ENCODE data around the gene URI1. TPM values are rescaled to one million over a fixed set of nuclear protein-coding genes. Genes with fewer than 3 reads are reported as not detected.
A peak's percentile ranks its signal among the peaks of the same experiment; 100 is the strongest.
"Not testable (repeated sequence)": the region's sequence is repeated elsewhere in the genome, so short reads cannot be mapped to it uniquely, and the experiment has no call there.

Gene URI1
- total RNA-seq, 1 donor from 2014 or later: 42.0 TPM

GRCh38 chr19:29963576-29963975, 21.5 kb downstream of the URI1 start:
- Mint-ChIP-seq H3K4me1 (ENCODE audit: low read depth) (peaks cover 48% of the 10 kb centered on the region), H3K4me3 (ENCODE audit: unreplicated experiment) (no peak overlapping the region), H3K27ac (ENCODE audit: unreplicated experiment) (no peak overlapping the region), H3K36me3 (ENCODE audit: low read depth) (no peaks in the 10 kb centered on the region), H3K9me3 (ENCODE audit: low read depth) (no peaks in the 10 kb centered on the region), H3K27me3 (ENCODE audit: low read depth) (no peaks in the 10 kb centered on the region)
- DNase-seq (ENCODE audit: low spot score): no peak
- TF ChIP-seq CTCF (IDR thresholded peaks at IDR 0.05): no peak

- Mint-ChIP-seq H3K27ac (ENCODE audit: unreplicated experiment) (peak overlapping the region; percentile 22), H3K36me3 (ENCODE audit: low read depth) (no peaks in the 10 kb centered on the region), H3K9me3 (ENCODE audit: low read depth) (no peaks in the 10 kb centered on the region), H3K4me3 (ENCODE audit: unreplicated experiment) (no peak overlapping the region), H3K4me1 (ENCODE audit: low read depth) (peaks cover 53% of the 10 kb centered on the region), H3K27me3 (ENCODE audit: low read depth) (no peaks in the 10 kb centered on the region)
- DNase-seq (ENCODE audit: low spot score): no peak
- TF ChIP-seq CTCF (IDR thresholded peaks at IDR 0.05): no peak
Observed at GRCh38 chr19:29964171-29964570, 22.1 kb downstream of the URI1 start.

GRCh38 chr19:29965492-29965891, 23.5 kb downstream of the URI1 start:
- no peak for TF ChIP-seq CTCF (IDR thresholded peaks at IDR 0.05)
- peaks cover 57% of the 10 kb centered on the region for H3K4me1 Mint-ChIP-seq (ENCODE audit: low read depth)
- no peak overlapping the region for H3K4me3 Mint-ChIP-seq (ENCODE audit: unreplicated experiment)
- H3K27me3 Mint-ChIP-seq (ENCODE audit: low read depth): no peaks in the 10 kb centered on the region
- peak overlapping the region; percentile 78 for H3K27ac Mint-ChIP-seq (ENCODE audit: unreplicated experiment)
- no peaks in the 10 kb centered on the region for H3K9me3 Mint-ChIP-seq (ENCODE audit: low read depth)
- H3K36me3 Mint-ChIP-seq (ENCODE audit: low read depth): no peaks in the 10 kb centered on the region
- DNase-seq (ENCODE audit: low spot score): no peak

- H3K27ac Mint-ChIP-seq (ENCODE audit: unreplicated experiment): peak overlapping the region; percentile 86
Observed at GRCh38 chr19:29966142-29966541, 24.1 kb downstream of the URI1 start.

GRCh38 chr19:29966588-29967249, 24.7 kb downstream of the URI1 start:
- TF ChIP-seq CTCF (IDR thresholded peaks at IDR 0.05): peak; percentile 77
- no peaks in the 10 kb centered on the region for H3K36me3 Mint-ChIP-seq (ENCODE audit: low read depth)
- H3K9me3 Mint-ChIP-seq (ENCODE audit: low read depth): no peaks in the 10 kb centered on the region
- H3K27ac Mint-ChIP-seq (ENCODE audit: unreplicated experiment): peak overlapping the region; percentile 86
- no peak for DNase-seq (ENCODE audit: low spot score)
- H3K4me3 Mint-ChIP-seq (ENCODE audit: unreplicated experiment): no peak overlapping the region
- H3K4me1 Mint-ChIP-seq (ENCODE audit: low read depth): peaks cover 61% of the 10 kb centered on the region
- H3K27me3 Mint-ChIP-seq (ENCODE audit: low read depth): no peaks in the 10 kb centered on the region

More at GRCh38 chr19:29966142-29966541, 24.1 kb downstream of the URI1 start:
- not testable (repeated sequence) for H3K36me3 Mint-ChIP-seq (ENCODE audit: low read depth); H3K27me3 Mint-ChIP-seq (ENCODE audit: low read depth); H3K9me3 Mint-ChIP-seq (ENCODE audit: low read depth); DNase-seq (ENCODE audit: low spot score); H3K4me3 Mint-ChIP-seq (ENCODE audit: unreplicated experiment)
- H3K4me1 Mint-ChIP-seq (ENCODE audit: low read depth): peaks cover 61% of the 10 kb centered on the region

GRCh38 chr19:29967623-29968022, 25.6 kb downstream of the URI1 start:
- DNase-seq (ENCODE audit: low spot score): no peak
- Mint-ChIP-seq H3K27me3 (ENCODE audit: low read depth) (no peaks in the 10 kb centered on the region), H3K4me1 (ENCODE audit: low read depth) (peaks cover 61% of the 10 kb centered on the region), H3K4me3 (ENCODE audit: unreplicated experiment) (no peak overlapping the region), H3K27ac (ENCODE audit: unreplicated experiment) (peak overlapping the region; percentile 86), H3K36me3 (ENCODE audit: low read depth) (no peaks in the 10 kb centered on the region), H3K9me3 (ENCODE audit: low read depth) (no peaks in the 10 kb centered on the region)
- no peak for TF ChIP-seq CTCF (IDR thresholded peaks at IDR 0.05)

Data from chondrocyte (in vitro differentiated cells).